ENCODE results near the gene ELF2.
"Not testable (repeated sequence)": the region's sequence is repeated elsewhere in the genome, so short reads cannot be mapped to it uniquely, and the experiment has no call there.

DNA sequence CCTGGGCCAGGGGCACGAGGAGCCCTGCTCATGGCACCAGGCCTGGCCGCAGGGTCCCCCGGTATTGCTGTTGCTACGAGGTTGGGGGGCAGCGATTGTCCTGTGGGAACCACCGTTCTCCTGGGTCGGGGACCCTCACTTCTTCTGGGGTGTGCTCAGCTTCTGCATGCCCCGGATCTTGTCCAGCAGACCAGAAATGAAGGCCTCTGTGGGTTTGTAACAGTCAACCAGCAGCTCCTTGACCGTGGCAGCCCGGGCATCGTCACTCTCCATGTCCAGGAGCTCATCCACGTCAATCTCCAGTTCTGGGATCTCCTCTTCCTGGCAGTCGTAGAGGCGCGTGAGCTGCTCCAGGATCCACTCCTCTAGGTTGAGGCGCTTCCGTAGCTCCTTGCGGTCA, 62.2 kb downstream of the ELF2 start:
- TF ChIP-seq, protein P1, sequence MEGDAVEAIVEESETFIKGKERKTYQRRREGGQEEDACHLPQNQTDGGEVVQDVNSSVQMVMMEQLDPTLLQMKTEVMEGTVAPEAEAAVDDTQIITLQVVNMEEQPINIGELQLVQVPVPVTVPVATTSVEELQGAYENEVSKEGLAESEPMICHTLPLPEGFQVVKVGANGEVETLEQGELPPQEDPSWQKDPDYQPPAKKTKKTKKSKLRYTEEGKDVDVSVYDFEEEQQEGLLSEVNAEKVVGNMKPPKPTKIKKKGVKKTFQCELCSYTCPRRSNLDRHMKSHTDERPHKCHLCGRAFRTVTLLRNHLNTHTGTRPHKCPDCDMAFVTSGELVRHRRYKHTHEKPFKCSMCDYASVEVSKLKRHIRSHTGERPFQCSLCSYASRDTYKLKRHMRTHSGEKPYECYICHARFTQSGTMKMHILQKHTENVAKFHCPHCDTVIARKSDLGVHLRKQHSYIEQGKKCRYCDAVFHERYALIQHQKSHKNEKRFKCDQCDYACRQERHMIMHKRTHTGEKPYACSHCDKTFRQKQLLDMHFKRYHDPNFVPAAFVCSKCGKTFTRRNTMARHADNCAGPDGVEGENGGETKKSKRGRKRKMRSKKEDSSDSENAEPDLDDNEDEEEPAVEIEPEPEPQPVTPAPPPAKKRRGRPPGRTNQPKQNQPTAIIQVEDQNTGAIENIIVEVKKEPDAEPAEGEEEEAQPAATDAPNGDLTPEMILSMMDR (IDR thresholded peaks at IDR 0.05; ENCODE audit: poor library complexity), result not testable (repeated sequence)
- TF ChIP-seq EZH2 (IDR thresholded peaks at IDR 0.05; ENCODE audit: borderline replicate concordance), result not testable (repeated sequence)

Measured in hepatocyte (in vitro differentiated cells).